Body of pancreas (tissue), 4 donors: Measurements from ENCODE around the gene GLUD1. TPM values are rescaled to one million over a fixed set of nuclear protein-coding genes. Genes with fewer than 3 reads are reported as not detected.

Source experiments
- ATAC-seq: fragments of 150-250 bp; one replicate; pipeline ENCODE4 v1.9.1; 2016
- DNase-seq, 4 donors: peaks; one replicate each; pipeline ENCODE4 v3.0.0-alpha.2; 2019
- H3K27ac ChIP-seq, 4 donors: fragments of 200-600 bp; sonication (generic); 1 replicate in 3 of 4; 2 replicates in 1 of 4; pipeline versions ENCODE4 v1.5.1 to v1.6.1; 2016 to 2019; ENCODE audit warnings: mild to moderate bottlenecking in 1 of 4, mixed read lengths in 1 of 4, moderate library complexity in 1 of 4
- H3K27me3 ChIP-seq, 2 donors: fragments of 200-600 bp; sonication (generic); one replicate each; pipeline ENCODE4 v1.6.0; 2016; ENCODE audit warnings: mild to moderate bottlenecking in 1 of 2
- H3K36me3 ChIP-seq, 2 donors: fragments of 200-600 bp; sonication (generic); replicated peaks in 1 of 2; 2 replicates each; pipeline ENCODE4 v1.5.1; 2016; ENCODE audit warnings: low read depth in 2 of 2; ENCODE audit not compliant: insufficient read depth in 1 of 2
- H3K4me1 ChIP-seq: fragments of 200-600 bp; sonication (generic); one replicate; pipeline ENCODE4 v1.6.0; 2016
- H3K4me3 ChIP-seq, 2 donors: fragments of 200-600 bp; sonication (generic); 1 replicate in 1 of 2; 2 replicates in 1 of 2; pipeline ENCODE4 v1.5.1; 2016 to 2019
- H3K9me3 ChIP-seq, 3 donors: fragments of 200-600 bp; sonication (generic); 1 replicate in 2 of 3; 2 replicates in 1 of 3; pipeline ENCODE4 v1.5.1; 2016
- POLR2A ChIP-seq, 3 donors: fragments of 450-650 bp; IDR thresholded peaks; one replicate each; pipeline ENCODE4 v1.6.1; 2016; ENCODE audit warnings: antibody characterized with exemption in 3 of 3, mild to moderate bottlenecking in 2 of 3
- WGBS, 2 donors: methylation state at CpG; one replicate each; pipeline ENCODE4 v1.1.5; 2017; 5-methylcytosine and 5-hydroxymethylcytosine counted together
- intact Hi-C: fragments of 100-400 bp; cut with DNase I; formaldehyde crosslinking; loops from one replicate; pipeline ENCODE4 v1.15.1; 2023
- total RNA-seq, 2 donors: library from RNA; depleted of rRNA; stranded (reverse); fragments of >200 nt; gene quantifications; one replicate each; pipeline ENCODE4 v1.1.0, GENCODE V29; 2016
- TF ChIP-seq, protein P1 (sequence below), 7 experiments: fragments of 450-650 bp in 4 of 7; fragments of 200-600 bp in 3 of 7; sonication (generic) in 3 of 7; IDR thresholded peaks; one replicate each; pipeline ENCODE4 v1.5.1; 2016 to 2019; ENCODE audit warnings: antibody characterized with exemption in 7 of 7

Gene GLUD1
- total RNA-seq, 2 donors from 2014 or later = 72.1 to 74.5 TPM

DNA sequence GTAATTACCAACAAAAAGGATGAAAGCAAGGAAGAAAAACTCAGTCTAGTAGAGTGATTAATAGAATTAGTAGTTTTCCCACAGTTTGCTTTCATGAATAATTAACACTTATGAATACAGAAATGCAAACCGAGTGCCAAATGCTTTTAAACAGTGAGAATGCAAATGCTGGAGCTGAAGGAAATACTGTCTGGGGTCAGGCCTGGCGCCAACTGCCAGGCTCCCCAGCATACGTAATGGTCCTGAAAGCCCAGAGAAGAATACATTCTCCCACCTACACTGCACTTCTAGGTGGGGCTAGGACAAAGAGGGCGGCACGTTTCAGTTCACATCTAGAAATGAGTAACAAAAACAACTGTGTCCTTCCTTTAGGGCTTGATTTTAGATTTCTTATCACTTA, 30.0 kb downstream of the GLUD1 start:
- peak overlapping the region in 3 of 4 donors; percentile 22 to 40 (median 32) for H3K27ac ChIP-seq
- H3K4me1 ChIP-seq = no peaks in the 10 kb centered on the region
- no peaks in the 10 kb centered on the region for H3K9me3 ChIP-seq
- peak; percentile 47 for ATAC-seq
- H3K36me3 ChIP-seq = peaks cover 5 to 29% of the 10 kb centered on the region in 2 donors
- TF ChIP-seq, protein P1, sequence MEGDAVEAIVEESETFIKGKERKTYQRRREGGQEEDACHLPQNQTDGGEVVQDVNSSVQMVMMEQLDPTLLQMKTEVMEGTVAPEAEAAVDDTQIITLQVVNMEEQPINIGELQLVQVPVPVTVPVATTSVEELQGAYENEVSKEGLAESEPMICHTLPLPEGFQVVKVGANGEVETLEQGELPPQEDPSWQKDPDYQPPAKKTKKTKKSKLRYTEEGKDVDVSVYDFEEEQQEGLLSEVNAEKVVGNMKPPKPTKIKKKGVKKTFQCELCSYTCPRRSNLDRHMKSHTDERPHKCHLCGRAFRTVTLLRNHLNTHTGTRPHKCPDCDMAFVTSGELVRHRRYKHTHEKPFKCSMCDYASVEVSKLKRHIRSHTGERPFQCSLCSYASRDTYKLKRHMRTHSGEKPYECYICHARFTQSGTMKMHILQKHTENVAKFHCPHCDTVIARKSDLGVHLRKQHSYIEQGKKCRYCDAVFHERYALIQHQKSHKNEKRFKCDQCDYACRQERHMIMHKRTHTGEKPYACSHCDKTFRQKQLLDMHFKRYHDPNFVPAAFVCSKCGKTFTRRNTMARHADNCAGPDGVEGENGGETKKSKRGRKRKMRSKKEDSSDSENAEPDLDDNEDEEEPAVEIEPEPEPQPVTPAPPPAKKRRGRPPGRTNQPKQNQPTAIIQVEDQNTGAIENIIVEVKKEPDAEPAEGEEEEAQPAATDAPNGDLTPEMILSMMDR (IDR thresholded peaks at IDR 0.05) = no peak
- no peak for TF ChIP-seq POLR2A (IDR thresholded peaks at IDR 0.05)
- DNase-seq = peak in 2 of 4 donors; percentile 8 to 46
- WGBS, 2 donors = 48 to 53% methylated on average over 5 of the region's 5 CpGs
- H3K27me3 ChIP-seq = no peaks in the 10 kb centered on the region
- no peak overlapping the region for H3K4me3 ChIP-seq
- intact Hi-C loops = no loop called here

GRCh38 chr10:87060280-87060928, 34.2 kb downstream of the GLUD1 start:
- DNase-seq (no peak), ATAC-seq (no peak)
- no peak overlapping the region for H3K4me3 ChIP-seq
- no peak overlapping the region for H3K27ac ChIP-seq
- H3K27me3 ChIP-seq = no peaks in the 10 kb centered on the region
- 78 to 82% methylated on average over 6 of the region's 6 CpGs for WGBS, 2 donors
- H3K9me3 ChIP-seq = no peaks in the 10 kb centered on the region
- H3K4me1 ChIP-seq = no peaks in the 10 kb centered on the region
- intact Hi-C loops = no loop called here
- H3K36me3 ChIP-seq = peaks cover 18 to 28% of the 10 kb centered on the region in 2 donors
- TF ChIP-seq, protein P1 (IDR thresholded peaks at IDR 0.05) = no peak
- TF ChIP-seq POLR2A (IDR thresholded peaks at IDR 0.05) = no peak

- no peak overlapping the region for H3K4me3 ChIP-seq
- H3K4me1 ChIP-seq = no peaks in the 10 kb centered on the region
- peaks cover 18 to 30% of the 10 kb centered on the region in 2 donors for H3K36me3 ChIP-seq
- WGBS, 2 donors = 92 to 100% methylated on average over 1 of the region's 1 CpG
- DNase-seq (no peak), ATAC-seq (no peak)
- intact Hi-C loops = no loop called here
- TF ChIP-seq, protein P1 (IDR thresholded peaks at IDR 0.05) = no peak
- no peak for TF ChIP-seq POLR2A (IDR thresholded peaks at IDR 0.05)
- no peaks in the 10 kb centered on the region for H3K9me3 ChIP-seq
- no peaks in the 10 kb centered on the region for H3K27me3 ChIP-seq
- H3K27ac ChIP-seq = no peak overlapping the region
These were observed 35.2 kb downstream of the GLUD1 start for GRCh38 chr10:87059401-87059800.

DNA sequence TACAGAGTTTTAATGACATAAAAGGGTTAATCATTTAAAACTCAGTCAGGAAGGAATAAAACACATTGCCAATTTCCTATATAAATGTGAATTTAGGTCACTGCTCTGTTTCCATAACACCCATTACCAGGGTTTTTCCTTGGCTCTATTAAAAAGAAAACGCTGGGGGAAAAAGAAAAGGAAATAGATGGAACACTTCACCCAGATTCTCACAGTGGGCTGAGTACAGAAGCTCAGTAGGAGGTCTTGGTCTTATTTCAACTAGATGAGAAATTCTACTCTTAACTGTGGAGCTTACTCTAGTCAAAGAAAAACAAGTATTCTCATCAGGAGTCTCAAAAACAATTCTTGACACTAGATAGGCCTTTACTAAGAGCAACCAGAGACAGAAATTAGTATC, 36.5 kb downstream of the GLUD1 start:
- no peaks in the 10 kb centered on the region for H3K27me3 ChIP-seq
- H3K36me3 ChIP-seq = peaks cover 18 to 34% of the 10 kb centered on the region in 2 donors
- no peaks in the 10 kb centered on the region for H3K9me3 ChIP-seq
- intact Hi-C loops = no loop called here
- H3K4me1 ChIP-seq = no peaks in the 10 kb centered on the region
- H3K4me3 ChIP-seq = no peak overlapping the region
- ATAC-seq (no peak), DNase-seq (no peak)
- no peak for TF ChIP-seq POLR2A (IDR thresholded peaks at IDR 0.05)
- TF ChIP-seq, protein P1 (IDR thresholded peaks at IDR 0.05) = no peak
- no peak overlapping the region for H3K27ac ChIP-seq
- WGBS, 2 donors = 62 to 85% methylated on average over 1 of the region's 1 CpG
